ENCODE measurements around the gene PTH2.
"Not testable (repeated sequence)": the region's sequence is repeated elsewhere in the genome, so short reads cannot be mapped to it uniquely, and the experiment has no call there.

PTH2 gene

DNA sequence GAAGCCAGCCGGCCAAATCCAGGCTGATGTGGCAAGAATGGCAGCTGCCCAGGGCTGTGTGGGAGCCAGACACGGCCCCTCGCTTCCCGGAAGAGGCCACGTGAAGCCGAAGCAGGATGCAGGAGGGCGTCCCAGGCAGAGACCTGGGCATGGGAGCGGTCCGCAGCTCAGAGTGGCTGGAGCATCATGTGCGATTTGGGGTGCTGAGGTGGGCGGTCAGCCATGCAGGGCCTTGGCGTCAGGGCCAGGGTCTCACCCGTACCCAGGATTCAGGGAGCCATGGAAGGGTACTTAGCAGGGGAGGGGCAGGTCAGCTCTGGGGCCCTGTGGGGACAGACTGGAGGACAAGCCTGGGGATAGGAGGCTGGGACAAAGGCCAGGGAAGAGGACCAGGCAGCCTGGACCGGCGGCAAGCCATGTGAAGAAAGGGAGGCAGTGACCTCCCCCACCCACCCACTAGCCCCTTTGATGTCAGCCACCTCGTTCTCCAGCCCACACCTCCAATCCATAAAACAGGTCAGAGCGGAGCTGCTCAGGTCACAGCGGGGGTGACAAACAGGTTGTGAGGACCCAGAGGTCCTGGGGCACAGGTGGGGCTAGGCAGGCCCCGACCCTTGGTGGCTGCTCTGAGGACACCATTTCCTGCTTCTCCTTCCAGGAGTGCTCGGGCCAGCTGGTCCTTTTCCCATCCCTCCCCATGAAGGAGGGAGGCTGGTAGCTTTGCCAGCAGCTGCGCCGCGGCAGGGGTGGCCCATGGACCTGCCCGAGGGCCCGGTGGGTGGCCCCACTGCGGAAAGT, 32.9 kb downstream of the PTH2 start:
- no peak for DNase-seq

GRCh38 chr19:49389406-49389805, 33.8 kb downstream of the PTH2 start:
- no peak for DNase-seq

- peak in 44 of 58 donors; percentile 1 to 60 (median 20) for DNase-seq
Observed at GRCh38 chr19:49387936-49388372, 35.3 kb downstream of the PTH2 start, which contains the start of gene KASH5. TSS of gene KASH5 (plus strand) at chr19:49388249. CDS start at chr19:49390884, 2,635 bp downstream.

DNA sequence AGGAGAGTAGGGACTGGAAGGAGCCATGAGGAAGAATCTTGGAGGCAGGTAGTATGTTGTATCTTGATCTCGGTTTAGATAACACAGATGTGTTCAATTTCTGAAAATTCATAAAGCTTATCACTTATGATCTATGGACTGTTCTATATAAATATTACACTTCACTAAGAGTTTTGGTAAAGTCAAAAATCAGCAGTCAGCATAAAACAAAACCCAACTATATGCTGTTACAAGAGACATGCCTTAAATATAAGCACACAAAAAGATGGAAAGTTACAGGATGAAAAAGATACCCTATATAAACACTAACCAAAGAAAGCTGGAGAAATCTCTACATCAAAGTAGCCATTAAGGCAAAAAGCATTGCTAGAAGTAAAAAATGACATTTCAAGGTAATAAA, 39.6 kb downstream of the PTH2 start:
- DNase-seq: no peak

- no peak for DNase-seq
Observed at GRCh38 chr19:49382639-49383038, 40.6 kb downstream of the PTH2 start.

DNA sequence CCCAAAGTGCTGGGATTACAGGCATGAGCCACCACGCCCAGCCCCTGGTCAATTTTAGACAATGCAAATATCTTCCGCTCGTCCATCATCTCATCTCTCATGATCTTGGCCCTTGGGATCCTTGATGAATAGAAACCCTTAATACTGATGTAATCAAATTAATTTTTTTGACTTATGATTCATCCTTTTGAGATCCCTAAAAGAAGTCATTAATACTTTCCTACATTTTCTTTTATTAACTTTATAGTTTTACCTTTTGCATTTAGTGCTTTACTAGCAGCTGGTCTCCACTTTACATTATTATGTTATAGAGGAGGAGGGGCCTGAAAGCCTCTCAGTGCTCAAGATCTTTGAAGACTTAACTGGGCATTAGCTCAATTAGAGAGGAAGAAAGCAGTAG, 42.9 kb downstream of the PTH2 start:
- no peak for DNase-seq

- DNase-seq: no peak
Observed at GRCh38 chr19:49378512-49378911, 44.7 kb downstream of the PTH2 start.

GRCh38 chr19:49374665-49375434, 48.4 kb downstream of the PTH2 start:
- no peak for DNase-seq

DNA sequence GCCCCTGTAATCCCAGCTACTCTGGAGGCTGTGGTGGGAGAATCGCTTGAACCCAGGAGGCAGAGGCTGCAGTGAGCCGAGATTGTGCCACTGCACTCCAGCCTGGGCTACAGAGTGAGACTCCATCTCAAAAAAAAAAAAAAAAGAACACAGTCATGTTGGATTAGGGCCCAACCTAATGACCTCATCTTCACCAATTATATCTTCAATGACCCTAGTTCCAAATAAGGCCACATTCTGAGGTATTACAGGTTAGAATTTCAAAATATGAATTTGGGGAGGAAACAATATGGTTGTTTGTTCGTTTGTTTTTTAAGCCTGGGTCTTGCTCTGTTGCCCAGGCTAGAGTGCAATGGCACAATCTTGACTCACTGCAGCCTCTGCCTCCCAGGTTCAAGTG, 50.1 kb downstream of the PTH2 start:
- not testable (repeated sequence) for DNase-seq
